HUDEP-2 (cell line): ENCODE data around the gene PTPRZ1.
A peak's percentile ranks its signal among the peaks of the same experiment; 100 is the strongest.

ENCODE experiments used
- DNase-seq, 76 experiments: peaks; one replicate each; lab custom pipeline; 2025; ENCODE audit not compliant: unreplicated experiment in 76 of 76; lab: John Stamatoyannopoulos, UW

PTPRZ1 gene

DNA sequence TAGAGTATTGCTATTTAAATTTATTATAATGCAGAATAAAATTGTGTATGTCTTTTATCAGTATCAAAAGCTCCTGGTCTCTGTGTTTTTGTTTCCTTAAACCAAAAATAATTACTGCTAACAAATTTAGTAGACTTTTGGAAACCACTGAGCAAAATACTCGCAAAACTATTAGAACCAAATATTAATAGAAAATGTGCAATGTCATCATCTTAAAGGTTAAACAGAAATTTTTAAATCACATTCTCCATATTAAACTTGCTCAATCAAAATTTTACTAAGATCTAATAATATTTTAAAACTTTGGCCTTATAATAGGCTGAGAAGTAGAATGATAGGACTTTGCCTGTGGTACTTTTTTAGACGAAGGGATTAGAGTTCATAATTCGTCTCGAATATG lies 222.7 kb downstream of the PTPRZ1 start:
- DNase-seq = no peak

DNA sequence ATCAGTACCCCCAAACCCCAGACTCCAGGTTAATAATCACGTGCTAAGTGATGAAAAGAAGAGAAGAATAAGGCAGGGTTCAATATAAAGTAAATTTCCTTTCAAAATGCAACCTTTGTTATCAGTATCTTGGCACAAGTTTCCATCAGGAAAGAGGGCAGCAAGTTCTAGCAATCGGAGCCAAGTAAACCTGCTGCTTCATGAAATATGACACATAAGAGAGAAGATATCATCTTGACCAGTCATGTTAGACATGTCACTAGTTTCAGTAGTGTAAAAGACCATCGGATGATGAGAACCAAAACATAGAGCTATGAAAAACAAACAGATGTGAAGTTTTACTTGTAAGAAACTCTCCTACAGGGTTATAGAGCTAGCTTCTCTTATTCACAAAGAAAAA lies 227.1 kb downstream of the PTPRZ1 start:
- DNase-seq = peak in 5 of 76 experiments; percentile 0 to 32 (median 18)

DNA sequence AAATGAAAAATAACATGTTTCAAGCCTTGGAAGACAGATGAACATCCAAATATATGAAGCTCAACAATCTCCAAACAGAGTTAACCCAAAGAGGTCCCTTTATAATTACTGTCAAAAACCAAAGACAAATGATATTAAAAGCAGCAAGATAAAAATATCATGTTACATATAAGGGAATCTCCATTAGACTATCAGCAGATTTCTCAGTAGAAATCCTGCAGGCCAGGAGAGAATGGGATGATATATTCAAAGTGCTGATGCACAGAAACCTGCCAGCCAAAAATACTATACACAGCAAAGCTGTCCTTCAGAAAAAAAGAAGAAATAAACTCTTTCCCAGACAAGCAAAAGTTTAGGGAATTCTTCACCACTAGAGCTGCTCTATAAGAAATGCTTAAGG lies 230.1 kb downstream of the PTPRZ1 start:
- no peak for DNase-seq
